Keratinocyte (primary cell): ENCODE measurements around the gene PAQR5. TPM values are rescaled to one million over a fixed set of nuclear protein-coding genes. Genes with fewer than 3 reads are reported as not detected.

ENCODE experiments used
- DNase-seq: peaks from one replicate; pipeline ENCODE4 v3.0.0-alpha.2; 2011; ENCODE audit warnings: low read depth, missing footprints, low spot score
- FAIRE-seq: peaks from 2 replicates; lab custom pipeline; 2011; peaks lifted over from hg19 to GRCh38; lab: Jason Lieb, UNC
- H2AFZ ChIP-seq: 2 replicates; pipeline ENCODE4 v1.6.0; 2012; ENCODE audit warnings: low read length, control low read depth, inconsistent platforms; ENCODE audit not compliant: control insufficient read depth
- H3K27ac ChIP-seq: 2 replicates; pipeline ENCODE4 v1.5.1; 2011; ENCODE audit warnings: low read length; ENCODE audit not compliant: control insufficient read depth, insufficient read depth
- H3K27me3 ChIP-seq: 3 replicates; pipeline ENCODE4 v1.6.0; 2011; ENCODE audit warnings: low read length; ENCODE audit not compliant: control insufficient read depth, insufficient read depth; ENCODE audit errors: extremely low read depth
- H3K36me3 ChIP-seq, 2 experiments: 2 replicates in 1 of 2; 3 replicates in 1 of 2; pipeline ENCODE4 v1.5.1; 2011; ENCODE audit warnings: low read length in 2 of 2, mild to moderate bottlenecking in 1 of 2; ENCODE audit not compliant: control insufficient read depth in 2 of 2, insufficient read depth in 2 of 2; ENCODE audit errors: extremely low read depth in 1 of 2
- H3K4me1 ChIP-seq: 3 replicates; pipeline ENCODE4 v1.5.1; 2011; ENCODE audit warnings: low read length; ENCODE audit not compliant: control insufficient read depth, insufficient read depth; ENCODE audit errors: extremely low read depth
- H3K4me2 ChIP-seq: 3 replicates; pipeline ENCODE4 v1.6.0; 2011; ENCODE audit warnings: low read depth, low read length; ENCODE audit not compliant: control insufficient read depth, insufficient read depth; ENCODE audit errors: extremely low read depth
- H3K4me3 ChIP-seq, 3 experiments: fragments of 200-600 bp in 1 of 3; sonication (generic) in 1 of 3; 2 replicates in 2 of 3; 3 replicates in 1 of 3; pipeline ENCODE4 v1.5.1; 2011 to 2016; ENCODE audit warnings: low read length in 3 of 3, mild to moderate bottlenecking in 3 of 3, control low read depth in 2 of 3, inconsistent platforms in 1 of 3, low read depth in 1 of 3, mixed read lengths in 1 of 3, mixed run types in 1 of 3, moderate library complexity in 1 of 3; ENCODE audit not compliant: control insufficient read depth in 2 of 3, insufficient read depth in 2 of 3; ENCODE audit errors: extremely low read depth in 1 of 3
- H3K79me2 ChIP-seq: 2 replicates; pipeline ENCODE4 v1.6.0; 2012; ENCODE audit warnings: low read length; ENCODE audit not compliant: control insufficient read depth, insufficient read depth
- H3K9ac ChIP-seq: 3 replicates; pipeline ENCODE4 v1.6.0; 2011; ENCODE audit warnings: low read length; ENCODE audit not compliant: control insufficient read depth, insufficient read depth; ENCODE audit errors: extremely low read depth
- H3K9me1 ChIP-seq: 3 replicates; pipeline ENCODE4 v1.6.0; 2011; ENCODE audit warnings: low read length; ENCODE audit not compliant: control insufficient read depth, insufficient read depth; ENCODE audit errors: extremely low read depth
- H3K9me3 ChIP-seq: 2 replicates; pipeline ENCODE4 v1.5.1; 2012; ENCODE audit warnings: low read depth, low read length; ENCODE audit not compliant: control insufficient read depth
- H4K20me1 ChIP-seq: 3 replicates; pipeline ENCODE4 v1.6.0; 2011; ENCODE audit warnings: low read length; ENCODE audit not compliant: control insufficient read depth, insufficient read depth; ENCODE audit errors: extremely low read depth
- EZH2 ChIP-seq: IDR thresholded peaks from one replicate; pipeline ENCODE4 v1.6.1; 2012; ENCODE audit warnings: inconsistent platforms, mild to moderate bottlenecking, low read length, moderate library complexity
- dilution Hi-C: fragments of 300-500 bp; cut with MboI; formaldehyde crosslinking; loops from one replicate; pipeline ENCODE4 v1.7.0; 2020; ENCODE audit warnings: low sequenced_read_pairs; ENCODE audit not compliant: extremely low pct_ligation_motif_present
- polyA plus RNA-seq, 5 experiments: library from polyadenylated mRNA; depleted of rRNA in 3 of 5; stranded (reverse) in 3 of 5; stranded (forward) in 1 of 5; unstranded in 1 of 5; fragments of >200 nt; gene quantifications; 1 replicate in 1 of 5; 2 replicates in 3 of 5; 3 replicates in 1 of 5; pipeline versions ENCODE4 v1.2.1 to v1.2.3, GENCODE V29; 2011 to 2012; ENCODE audit warnings: missing spikeins in 2 of 5, low read depth in 1 of 5, low replicate concordance in 1 of 5
- TF ChIP-seq, protein P1 (sequence below), 3 experiments: IDR thresholded peaks in 1 of 3; conservative IDR thresholded peaks in 1 of 3; optimal IDR thresholded peaks in 1 of 3; 2 replicates in 2 of 3; 3 replicates in 1 of 3; pipeline versions ENCODE3 to v1.5.1; 2011; ENCODE audit warnings: low read length in 3 of 3, mild to moderate bottlenecking in 3 of 3, moderate library complexity in 2 of 3, control low read depth in 1 of 3, inconsistent platforms in 1 of 3; ENCODE audit not compliant: insufficient read depth in 2 of 3; ENCODE audit errors: extremely low read depth in 1 of 3

PAQR5 gene
- polyA plus RNA-seq, 1 donor (not counting 4 experiments of a cell fraction or from before 2014, with no cell fraction given), result 0.30 TPM

- H3K9ac ChIP-seq, result no peak overlapping the region
- H3K79me2 ChIP-seq, result no peaks in the 10 kb centered on the region
- H4K20me1 ChIP-seq, result no peaks in the 10 kb centered on the region
- no peak overlapping the region for H3K4me2 ChIP-seq
- no peak overlapping the region for H2AFZ ChIP-seq
- no peak overlapping the region for H3K27ac ChIP-seq
- H3K27me3 ChIP-seq, result no peaks in the 10 kb centered on the region
- DNase-seq (no peak), FAIRE-seq (no peak)
- H3K4me1 ChIP-seq, result peaks cover 8% of the 10 kb centered on the region
- no peak overlapping the region for H3K4me3 ChIP-seq
- H3K9me3 ChIP-seq, result no peaks in the 10 kb centered on the region
- TF ChIP-seq EZH2, result no peak
- TF ChIP-seq, protein P1, sequence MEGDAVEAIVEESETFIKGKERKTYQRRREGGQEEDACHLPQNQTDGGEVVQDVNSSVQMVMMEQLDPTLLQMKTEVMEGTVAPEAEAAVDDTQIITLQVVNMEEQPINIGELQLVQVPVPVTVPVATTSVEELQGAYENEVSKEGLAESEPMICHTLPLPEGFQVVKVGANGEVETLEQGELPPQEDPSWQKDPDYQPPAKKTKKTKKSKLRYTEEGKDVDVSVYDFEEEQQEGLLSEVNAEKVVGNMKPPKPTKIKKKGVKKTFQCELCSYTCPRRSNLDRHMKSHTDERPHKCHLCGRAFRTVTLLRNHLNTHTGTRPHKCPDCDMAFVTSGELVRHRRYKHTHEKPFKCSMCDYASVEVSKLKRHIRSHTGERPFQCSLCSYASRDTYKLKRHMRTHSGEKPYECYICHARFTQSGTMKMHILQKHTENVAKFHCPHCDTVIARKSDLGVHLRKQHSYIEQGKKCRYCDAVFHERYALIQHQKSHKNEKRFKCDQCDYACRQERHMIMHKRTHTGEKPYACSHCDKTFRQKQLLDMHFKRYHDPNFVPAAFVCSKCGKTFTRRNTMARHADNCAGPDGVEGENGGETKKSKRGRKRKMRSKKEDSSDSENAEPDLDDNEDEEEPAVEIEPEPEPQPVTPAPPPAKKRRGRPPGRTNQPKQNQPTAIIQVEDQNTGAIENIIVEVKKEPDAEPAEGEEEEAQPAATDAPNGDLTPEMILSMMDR (optimal IDR thresholded peaks at IDR 0.05 in 1 of 3, IDR thresholded peaks at IDR 0.05 in 1 of 3, conservative IDR thresholded peaks at IDR 0.05 in 1 of 3; ENCODE audit: extremely low read depth in 1 of 3, insufficient read depth in 2 of 3, low read length in 3 of 3), result no peak
- H3K9me1 ChIP-seq, result no peaks in the 10 kb centered on the region
- dilution Hi-C loops, result no loop called here
- H3K36me3 ChIP-seq, result no peaks in the 10 kb centered on the region
Measured at GRCh38 chr15:69342460-69343076, 43.9 kb downstream of the PAQR5 start.

GRCh38 chr15:69343133-69343532 lies 44.4 kb downstream of the PAQR5 start:
- H3K9me1 ChIP-seq, result no peaks in the 10 kb centered on the region
- H3K4me1 ChIP-seq, result peaks cover 8% of the 10 kb centered on the region
- no peak overlapping the region for H3K4me2 ChIP-seq
- no peak overlapping the region for H3K27ac ChIP-seq
- H3K27me3 ChIP-seq, result no peaks in the 10 kb centered on the region
- no peaks in the 10 kb centered on the region for H3K79me2 ChIP-seq
- no peak overlapping the region for H3K9ac ChIP-seq
- DNase-seq (no peak), FAIRE-seq (no peak)
- dilution Hi-C loops, result no loop called here
- H2AFZ ChIP-seq, result no peak overlapping the region
- TF ChIP-seq, protein P1 (optimal IDR thresholded peaks at IDR 0.05 in 1 of 3, IDR thresholded peaks at IDR 0.05 in 1 of 3, conservative IDR thresholded peaks at IDR 0.05 in 1 of 3; ENCODE audit: extremely low read depth in 1 of 3, insufficient read depth in 2 of 3, low read length in 3 of 3), result no peak
- no peak for TF ChIP-seq EZH2
- no peak overlapping the region for H3K4me3 ChIP-seq
- H3K9me3 ChIP-seq, result no peaks in the 10 kb centered on the region
- no peaks in the 10 kb centered on the region for H3K36me3 ChIP-seq
- no peaks in the 10 kb centered on the region for H4K20me1 ChIP-seq
